CD4-positive, alpha-beta T cell treated with Interleukin-17A for 1 hour (primary cell): ENCODE results near the gene ATG14.
"Not testable (repeated sequence)": the region's sequence is repeated elsewhere in the genome, so short reads cannot be mapped to it uniquely, and the experiment has no call there.

ENCODE experiments used
- DNase-seq: peaks from one replicate; pipeline ENCODE4 v3.0.0-alpha.2; 2020

Gene ATG14

DNA sequence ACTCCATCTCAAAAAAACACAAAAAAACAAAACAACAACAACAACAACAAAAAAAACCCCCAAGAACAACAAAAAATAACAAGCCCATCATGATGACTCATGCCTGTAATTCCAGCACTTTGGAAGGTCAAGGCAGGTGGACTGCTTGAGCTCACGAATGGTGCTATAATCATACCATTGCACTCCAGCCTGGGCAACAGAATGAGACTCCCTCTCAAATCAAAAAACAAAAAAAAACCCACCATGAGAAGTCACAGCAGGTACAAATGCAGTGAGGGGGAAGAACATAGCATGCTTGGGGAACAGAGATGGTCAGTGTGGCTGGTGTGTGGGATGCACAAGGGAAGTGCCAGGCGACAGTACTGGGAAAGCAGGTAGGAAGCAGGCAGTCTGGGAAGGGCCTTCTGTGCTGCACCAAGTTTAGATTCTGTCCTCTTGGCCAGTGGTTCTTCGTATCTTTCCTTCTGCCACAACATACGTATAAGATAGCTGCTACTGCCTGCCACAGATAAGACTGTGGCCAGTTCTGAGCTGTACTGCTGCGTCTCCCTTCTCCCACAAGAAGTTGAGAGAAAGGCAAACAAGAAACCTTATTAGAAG is 28.0 kb downstream of the ATG14 start:
- no peak for DNase-seq

DNA sequence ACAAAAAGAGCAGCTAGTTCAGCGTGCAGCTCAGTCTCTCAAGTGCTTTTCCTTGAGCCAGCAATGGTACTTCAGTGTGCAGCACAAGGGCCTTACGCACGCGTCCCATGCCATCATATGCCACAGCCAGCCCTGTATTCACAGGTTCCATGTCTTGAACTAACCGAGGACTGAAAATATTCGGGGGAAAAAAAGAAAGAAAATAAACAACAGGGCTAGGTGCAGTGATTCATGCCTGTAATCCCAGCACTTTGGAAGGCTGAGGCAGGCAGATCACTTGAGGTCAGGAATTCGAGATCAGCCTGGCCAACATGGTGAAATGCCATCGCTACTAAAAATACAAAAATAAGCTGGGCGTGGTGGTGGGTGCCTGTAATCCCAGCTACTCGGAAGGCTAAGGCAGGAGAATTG is 28.6 kb downstream of the ATG14 start:
- DNase-seq, result not testable (repeated sequence)

DNA sequence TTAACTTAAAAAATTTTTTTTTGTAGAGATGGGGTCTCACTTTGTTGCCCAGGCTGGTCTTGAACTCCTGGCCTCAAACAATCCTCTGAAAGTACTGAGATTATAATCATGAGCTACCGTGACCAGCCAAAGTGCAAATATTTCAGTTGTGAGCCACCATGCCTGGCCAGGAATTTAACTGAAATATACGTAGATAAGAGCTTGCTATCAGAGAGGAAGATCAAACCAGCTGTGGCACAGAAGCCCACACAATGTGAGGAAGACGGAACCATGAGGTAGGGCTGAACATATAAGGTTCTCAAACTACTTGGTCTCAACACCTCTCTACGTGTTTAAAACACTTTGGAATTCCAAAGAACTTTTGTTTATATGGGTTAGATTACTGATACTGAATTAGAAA is 29.1 kb downstream of the ATG14 start:
- no peak for DNase-seq

DNA sequence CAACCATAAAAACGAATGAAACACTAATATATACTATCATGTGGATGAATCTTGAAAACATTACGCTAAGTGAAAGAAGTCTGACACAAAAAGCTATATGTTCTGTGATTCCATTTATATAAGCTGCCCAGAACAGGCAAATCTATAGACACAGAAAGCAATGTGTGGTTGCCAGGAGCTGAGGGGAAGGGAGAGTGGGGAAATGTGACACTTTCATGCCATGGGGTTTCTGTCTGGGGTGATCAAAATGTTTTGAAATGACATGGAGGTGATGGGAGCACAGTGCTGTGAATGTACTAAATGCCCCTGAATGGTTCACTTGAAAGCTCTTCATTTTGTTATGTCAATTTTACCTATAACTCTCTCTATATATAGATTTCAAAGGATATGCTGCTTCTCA is 30.1 kb downstream of the ATG14 start:
- DNase-seq, result no peak

DNA sequence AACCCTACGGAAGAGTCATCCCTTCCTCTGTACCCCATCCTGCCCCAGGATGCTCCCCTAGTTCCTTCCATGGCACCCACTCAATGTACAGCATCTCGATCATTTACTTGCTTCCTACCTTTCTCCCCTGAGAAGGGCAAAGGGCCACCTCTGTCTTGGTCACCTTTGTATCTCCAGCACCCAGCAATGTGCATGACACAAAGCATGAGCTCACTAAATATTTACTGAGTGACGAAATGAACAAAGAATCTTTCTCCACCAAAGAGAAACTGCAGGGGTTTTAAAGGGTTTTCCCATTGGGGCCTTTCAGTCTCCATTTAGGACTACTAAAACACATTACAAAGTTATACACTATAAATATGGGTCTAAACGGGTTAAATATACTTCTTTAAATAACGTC is 30.6 kb downstream of the ATG14 start:
- no peak for DNase-seq

DNA sequence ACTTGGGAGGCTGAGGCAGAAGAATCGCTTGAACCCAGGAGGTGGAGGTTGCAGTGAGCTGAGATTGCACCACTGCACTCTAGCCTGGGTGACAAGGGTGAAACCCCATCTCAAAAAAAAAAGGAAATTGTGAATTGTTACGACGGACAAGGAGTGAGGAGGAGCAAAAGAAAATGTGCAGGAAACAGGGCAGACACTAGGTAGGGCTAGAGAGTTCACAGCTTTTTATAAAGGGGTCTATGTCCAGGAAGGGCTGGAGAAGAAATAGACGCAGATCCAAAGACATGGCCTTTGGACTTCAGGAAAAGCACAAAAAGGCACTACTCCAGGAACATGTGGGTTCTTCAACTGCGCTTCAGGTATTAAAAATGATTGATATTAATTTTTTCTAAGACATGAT is 34.4 kb downstream of the ATG14 start:
- DNase-seq, result no peak

DNA sequence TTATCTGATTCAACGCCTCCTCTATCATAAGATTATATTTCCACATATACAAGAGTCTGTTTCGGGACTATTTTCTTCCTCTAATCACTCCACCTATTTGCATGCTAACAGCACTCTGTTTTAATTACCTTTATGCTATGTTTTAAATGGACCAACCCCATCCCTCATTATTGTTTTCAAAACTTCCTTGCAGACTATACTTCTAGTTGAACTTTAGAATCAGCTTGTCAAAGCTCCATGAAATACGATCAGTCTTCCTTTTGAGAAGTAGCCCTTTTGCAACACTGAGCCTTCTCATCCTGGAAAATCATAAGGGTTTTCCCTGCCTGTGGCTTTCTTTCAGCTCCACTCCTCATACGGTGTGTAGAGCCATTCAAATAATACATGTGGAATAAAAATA is 36.9 kb downstream of the ATG14 start:
- no peak for DNase-seq

DNA sequence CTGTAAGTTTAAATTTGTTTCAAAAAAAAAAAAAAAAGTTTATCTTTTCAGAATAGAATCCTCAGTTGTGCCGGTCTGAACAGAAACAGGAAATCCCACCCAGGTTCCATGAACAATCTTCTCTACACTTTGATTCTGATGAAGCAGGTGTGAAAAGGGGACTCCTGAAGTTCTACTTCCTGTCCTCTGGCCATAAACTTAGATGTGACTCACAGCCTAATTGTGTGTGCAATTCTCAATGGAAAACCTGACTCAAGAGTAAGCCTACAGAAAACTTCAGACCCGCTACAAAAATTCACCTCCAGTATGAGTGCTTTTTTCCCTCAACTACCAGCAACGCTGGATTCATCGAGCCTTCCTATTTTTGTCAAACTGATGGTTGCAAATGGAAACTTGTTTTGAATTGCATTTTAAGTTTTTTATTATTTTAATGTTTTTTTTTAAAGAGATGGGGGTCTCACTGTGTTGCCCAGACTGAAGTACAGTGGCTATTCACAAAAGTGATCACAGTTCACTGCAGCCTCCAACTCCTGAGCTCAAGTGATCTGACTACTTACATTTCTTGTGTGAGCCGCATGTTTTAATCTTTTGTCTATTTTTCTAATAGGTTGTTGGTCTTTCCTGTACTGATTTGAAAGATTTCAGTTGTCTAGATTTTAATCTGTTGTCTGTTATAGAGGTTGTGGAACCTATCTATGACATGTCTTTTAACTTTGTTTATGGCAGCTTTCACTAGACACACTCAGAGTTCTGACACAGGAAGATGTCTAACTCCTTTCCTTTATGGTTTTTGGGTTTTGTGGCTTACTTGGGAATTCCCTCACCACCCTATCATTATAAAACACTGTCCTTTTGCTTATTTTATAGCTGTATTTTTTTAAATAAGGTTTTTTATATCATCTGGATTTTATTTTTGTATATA is 37.6 kb downstream of the ATG14 start:
- DNase-seq, result peak; percentile 80

DNA sequence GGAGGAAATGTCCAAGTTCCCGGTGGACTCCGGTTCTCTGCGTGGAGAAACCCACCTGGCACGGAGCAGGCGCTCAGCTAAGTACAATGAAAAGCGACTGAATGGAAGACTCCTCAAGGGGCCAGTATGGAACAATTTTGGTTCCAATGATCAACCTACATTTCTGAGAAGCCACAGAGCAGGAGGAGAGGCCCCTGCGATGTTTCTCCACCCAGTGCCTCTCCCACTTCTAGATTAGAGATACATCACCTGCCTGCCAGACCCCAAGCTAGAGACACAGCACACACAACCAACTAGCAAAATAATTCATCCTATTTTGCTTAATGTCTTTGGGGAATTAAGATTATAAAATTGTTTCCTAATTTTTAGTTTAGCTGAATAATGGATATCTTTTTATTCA is 38.8 kb downstream of the ATG14 start:
- DNase-seq, result no peak

DNA sequence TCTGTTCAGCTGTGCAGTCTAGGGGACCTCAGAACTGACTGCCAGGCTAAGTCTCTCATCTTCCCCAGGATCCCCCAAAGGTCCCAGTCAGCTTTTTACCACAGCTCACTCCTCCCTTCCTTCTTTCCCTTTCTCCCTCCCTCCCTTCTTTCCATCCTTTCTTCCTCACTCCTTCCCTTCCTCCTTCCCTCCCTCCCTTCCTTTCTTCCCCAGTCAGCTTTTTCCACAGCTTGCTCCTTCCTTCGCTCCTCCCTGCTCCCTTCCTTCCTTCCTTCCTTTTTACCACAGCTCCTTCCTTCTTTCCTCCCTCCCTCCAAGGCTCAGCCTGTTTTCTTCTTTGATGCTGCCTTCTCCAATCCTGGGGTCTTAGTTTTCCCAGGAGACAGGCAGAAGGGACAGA is 39.2 kb downstream of the ATG14 start:
- no peak for DNase-seq

DNA sequence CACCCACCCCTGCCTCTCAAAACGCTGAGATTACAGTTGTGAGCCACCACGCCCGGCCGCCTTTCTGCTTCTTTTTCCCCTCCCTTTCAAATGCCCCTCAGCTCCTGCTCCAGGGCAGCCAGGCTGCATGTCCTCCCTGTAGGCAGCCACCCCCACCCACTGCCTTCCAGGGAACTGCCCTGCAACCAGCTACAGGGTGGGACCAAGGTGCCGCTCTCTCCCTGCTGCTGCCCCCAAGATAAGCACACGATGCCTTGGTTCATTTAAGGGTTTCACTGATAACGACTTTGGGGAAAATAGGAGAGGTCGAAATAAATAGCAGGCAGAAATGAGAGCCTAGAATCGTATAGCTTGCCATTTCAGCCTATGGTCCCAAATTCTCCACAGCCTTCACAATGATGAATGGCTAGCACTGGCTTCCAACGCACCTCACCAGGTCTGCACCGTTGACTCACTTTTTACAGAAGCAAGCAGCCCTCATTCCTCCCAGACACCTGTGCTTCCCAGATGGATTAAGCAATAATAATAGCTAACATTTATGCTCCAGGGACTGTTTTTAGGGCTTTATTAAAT is 40.7 kb downstream of the ATG14 start:
- DNase-seq, result no peak

DNA sequence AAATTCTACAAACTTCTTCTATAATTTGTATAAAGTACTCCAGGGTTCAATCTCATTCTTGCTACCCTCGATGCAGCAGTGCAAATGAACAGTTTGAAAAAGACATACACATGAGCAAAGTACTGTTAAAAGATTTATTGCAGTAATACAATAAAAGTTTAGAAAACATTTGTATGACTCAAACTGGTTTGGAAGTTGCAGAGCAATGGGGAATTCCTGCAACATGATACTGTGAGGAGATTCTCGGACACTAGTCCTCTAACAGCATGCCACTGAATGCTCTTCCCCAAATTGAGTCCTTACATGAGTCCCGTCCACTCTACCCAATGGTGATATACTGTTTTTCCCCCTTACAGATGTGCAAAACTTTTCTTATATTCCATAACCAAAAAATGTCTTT is 45.4 kb downstream of the ATG14 start:
- no peak for DNase-seq

DNA sequence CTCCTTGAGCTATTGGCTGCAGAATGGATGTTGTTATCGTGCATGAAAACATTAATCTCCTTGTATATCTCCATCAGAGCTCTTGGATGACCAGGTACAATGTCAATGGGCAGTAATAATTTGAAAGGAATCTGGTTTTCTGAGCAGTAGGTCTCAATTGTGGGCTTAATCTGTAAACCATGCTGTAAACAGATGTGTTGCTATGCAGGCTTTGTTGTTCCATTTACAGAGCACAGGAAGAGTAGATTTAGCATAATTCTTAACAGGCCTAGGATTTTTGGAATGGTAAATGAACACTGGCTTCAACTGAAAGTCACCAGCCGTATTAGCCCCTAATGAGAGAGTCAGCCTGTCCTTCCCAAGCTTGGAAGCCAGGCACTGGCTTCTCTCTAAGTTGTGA is 50.4 kb downstream of the ATG14 start:
- DNase-seq, result no peak

DNA sequence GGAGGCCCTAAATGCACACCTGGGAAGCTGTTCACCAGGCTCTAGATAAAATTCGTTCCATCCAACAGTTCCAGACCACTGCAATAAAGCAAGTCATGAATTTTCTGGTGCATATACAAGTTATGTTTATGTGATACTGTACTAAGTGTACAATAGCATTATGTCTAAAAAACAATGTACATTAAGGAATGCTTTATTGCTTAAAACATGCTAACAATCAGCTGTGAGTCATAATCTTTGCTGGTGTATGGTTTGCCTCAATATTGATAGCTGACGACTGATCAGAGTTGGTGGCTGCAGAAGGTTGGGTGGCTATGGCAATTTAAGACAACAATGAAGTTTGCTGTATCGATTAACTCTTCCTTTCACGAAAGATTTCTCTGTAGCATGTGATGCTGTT is 52.3 kb downstream of the ATG14 start:
- DNase-seq, result no peak

DNA sequence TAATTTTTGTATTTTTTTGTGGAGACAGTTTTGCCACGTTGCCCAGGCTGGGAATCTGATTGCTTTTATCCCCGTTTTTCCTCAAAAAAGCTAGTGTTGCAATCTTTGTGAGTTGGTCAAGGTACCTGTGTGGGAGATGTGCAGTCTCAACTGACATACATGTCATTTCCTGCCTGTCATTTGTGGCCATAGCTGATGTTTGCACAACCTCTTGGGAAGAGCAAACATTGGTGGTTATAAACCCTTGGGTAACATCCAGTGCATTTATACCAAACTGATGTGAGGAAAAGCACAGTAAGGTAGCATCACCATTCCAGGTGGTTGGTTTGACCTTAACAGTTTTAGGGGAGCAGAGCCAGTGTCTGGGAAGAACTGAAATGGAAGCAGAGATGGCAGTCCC is 54.7 kb downstream of the ATG14 start:
- no peak for DNase-seq

DNA sequence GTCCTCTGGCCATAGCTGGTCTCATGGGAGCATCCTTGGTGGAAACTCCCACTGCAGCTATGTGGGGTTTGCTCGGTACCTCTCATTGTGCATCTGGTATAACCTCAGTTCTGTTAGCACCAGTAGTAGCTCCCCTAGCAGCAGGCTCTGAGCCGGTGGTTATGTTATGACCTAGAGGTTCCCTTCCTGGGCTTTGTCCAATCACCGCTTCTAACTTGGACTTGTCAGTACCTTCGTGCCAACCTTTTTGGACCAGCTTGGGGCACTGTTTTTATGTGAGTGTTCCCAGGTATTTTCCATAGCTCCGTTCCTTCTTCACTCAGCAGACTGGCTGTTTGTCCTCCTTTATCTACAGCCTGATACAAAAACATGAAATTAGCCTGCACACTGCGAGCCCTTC is 55.7 kb downstream of the ATG14 start:
- DNase-seq, result no peak

DNA sequence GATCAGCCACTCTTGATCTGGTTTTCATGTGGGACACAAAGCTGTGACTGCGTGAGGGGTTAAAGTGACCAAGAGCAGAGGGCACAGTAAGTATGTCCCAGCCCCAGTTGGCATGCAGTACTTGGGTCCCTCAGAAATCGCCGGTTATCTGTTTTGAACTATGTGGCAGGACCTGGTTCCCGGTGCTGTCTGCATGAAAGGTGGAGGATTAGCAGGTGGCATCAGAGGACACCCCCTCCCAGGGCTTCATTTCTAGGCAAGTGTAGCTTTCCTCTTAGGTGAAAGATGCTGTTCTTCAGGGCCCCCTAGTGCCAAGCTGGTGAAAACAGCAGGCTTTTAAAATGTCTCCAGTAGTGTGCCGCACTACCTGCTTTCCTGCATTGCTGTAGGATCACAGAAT is 57.1 kb downstream of the ATG14 start:
- peak; percentile 84 for DNase-seq

DNA sequence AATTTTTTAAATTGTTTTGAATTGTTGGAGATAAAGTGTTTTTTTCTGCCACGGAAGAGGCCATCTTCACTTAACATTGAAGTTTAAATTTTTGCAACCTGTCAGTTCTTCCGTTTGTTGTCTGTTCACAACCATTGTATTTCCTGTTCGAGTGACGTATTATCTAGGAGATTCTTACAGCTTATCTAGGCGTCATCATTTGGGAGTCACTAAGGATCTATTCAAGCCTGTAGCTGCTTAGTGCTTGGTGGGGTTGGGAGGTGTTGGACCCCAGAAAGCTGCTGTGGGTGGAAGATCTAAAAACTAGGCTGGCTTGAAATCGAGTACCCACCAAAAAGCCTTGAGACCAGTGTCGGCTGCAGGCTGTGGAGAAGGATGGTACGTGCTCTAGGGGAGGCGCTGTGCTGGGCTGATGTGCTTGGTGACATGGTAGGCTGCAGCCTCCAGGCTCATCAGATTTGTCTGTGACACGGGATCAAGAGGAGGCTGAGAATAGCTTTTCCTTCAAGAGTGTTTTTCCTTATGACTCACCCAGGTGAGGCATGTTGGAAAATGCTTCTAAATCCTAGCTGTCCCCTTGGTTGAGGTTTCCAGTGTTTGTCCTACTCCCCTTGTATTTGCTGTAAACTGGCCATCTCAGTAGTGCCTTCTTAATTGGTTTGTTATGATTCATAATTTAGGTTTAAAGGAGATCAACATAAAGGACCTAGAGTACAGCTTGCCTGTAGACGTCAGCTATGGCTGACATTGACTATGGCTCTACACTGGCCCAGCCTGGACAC is 57.8 kb downstream of the ATG14 start:
- DNase-seq, result peak; percentile 52

DNA sequence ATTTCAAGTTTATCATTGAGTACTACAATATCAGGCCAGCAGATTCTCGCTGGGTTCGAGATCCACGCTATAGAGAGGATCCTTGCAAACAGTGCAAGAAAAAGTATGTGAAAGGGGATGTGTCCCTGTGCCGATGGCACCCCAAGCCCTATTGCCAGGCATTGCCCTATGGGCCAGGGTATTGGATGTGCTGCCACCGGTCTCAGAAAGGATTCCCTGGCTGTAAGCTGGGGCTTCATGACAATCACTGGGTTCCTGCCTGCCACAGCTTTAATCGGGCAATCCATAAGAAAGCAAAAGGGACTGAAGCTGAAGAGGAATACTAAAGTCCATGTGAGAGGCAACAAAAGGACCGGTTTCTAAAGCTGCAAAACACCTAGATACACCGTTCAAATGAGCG is 59.4 kb downstream of the ATG14 start:
- DNase-seq, result no peak

DNA sequence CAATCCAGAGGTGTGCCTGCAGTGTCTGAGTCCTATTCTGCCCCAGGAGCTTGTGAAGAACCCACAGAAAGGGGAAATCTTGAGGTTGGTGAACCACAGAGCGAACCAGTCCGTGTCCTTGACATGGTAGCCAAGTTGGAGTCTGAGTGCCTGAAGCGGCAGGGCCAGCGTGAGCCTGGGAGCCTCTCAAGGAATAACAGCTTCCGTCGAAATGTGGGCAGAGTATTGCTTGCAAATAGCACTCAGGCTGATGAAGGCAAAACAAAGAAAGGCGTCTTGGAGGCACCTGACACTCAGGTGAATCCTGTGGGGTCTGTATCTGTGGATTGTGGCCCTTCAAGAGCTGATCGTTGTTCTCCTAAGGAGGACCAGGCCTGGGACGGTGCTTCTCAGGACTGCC is 60.5 kb downstream of the ATG14 start:
- no peak for DNase-seq

DNA sequence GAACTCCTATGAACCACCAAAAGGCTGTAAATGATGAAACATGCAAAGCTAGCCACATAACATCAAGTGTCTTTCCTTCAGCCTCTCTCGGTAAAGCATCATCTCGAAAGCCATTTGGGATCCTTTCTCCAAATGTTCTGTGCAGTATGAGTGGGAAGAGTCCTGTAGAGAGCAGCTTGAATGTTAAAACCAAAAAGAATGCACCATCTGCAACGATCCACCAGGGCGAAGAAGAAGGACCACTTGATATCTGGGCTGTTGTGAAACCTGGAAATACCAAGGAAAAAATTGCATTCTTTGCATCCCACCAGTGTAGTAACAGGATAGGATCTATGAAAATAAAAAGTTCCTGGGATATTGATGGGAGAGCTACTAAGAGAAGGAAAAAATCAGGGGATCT is 61.2 kb downstream of the ATG14 start:
- no peak for DNase-seq

DNA sequence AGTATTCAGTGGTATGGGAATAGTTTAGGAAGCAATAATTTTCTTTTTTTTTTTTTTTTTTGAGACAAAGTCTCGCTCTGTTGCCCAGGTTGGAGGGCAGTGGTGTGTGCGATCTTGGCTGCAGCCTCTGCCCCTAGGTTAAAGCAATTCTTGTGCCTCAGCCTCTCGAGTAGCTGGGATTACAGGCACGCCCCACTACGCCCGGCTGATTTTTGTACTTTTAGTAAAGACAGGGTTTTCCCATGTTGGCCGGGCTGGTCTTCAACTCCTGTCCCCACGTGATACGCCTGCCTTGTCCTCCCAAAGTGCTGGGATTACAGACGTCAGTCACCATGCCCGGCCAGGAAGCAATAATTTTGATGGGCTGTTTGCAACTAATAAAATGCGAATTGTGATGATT is 62.1 kb downstream of the ATG14 start:
- no peak for DNase-seq

DNA sequence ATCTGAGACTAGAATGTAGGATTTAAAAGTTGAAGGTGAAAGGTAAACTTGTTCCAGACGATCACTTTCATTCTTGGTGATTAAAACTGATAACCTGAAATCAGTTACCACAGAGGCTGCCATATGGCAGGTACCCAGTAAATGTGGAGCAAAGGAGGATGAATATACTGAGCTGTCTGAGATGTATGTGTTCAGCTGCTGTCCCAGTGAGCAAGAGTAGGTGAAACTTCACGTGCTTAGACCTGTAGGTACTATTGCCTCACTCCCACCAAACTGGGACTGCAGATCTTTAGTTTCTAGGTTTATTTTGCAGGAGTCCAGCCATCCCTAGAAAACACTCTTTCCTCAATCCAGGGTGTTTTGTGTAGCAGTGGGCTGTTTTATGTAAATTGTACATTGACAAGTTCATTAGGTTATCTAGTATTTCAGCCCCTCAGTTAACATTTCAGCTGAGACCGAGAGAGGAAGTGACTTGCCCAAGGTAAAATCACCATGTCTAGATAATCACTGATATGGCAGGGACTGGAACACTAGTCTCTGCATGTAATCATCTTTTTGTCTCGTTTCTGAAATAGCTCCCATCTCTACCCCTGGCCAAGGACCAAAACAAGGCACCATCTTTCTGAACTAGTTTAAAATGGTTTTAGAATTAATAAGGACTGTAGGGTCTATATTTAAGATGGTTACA is 62.7 kb downstream of the ATG14 start:
- DNase-seq, result peak; percentile 19
